Type B pancreatic cell (in vitro differentiated cells): ENCODE results near the gene CYP46A1. TPM values are rescaled to one million over a fixed set of nuclear protein-coding genes. Genes with fewer than 3 reads are reported as not detected.

Experiments used
- DNase-seq: peaks from one replicate; pipeline ENCODE4 v3.0.0; 2021; ENCODE audit warnings: mixed read lengths; ENCODE audit not compliant: unreplicated experiment; ENCODE audit errors: extremely low spot score
- H3K27ac Mint-ChIP-seq: 2 replicates; pipeline ENCODE4 v1.8.0; 2021; ENCODE audit warnings: mild to moderate bottlenecking, mixed read lengths
- H3K27me3 Mint-ChIP-seq: 2 replicates; pipeline ENCODE4 v1.8.0; 2021; ENCODE audit warnings: mixed read lengths
- H3K36me3 Mint-ChIP-seq: 2 replicates; pipeline ENCODE4 v1.8.0; 2021; ENCODE audit warnings: mixed read lengths
- H3K4me1 Mint-ChIP-seq: one replicate; pipeline ENCODE4 v1.8.0; 2021; ENCODE audit warnings: mixed read lengths; ENCODE audit not compliant: unreplicated experiment
- H3K4me3 Mint-ChIP-seq: 2 replicates; pipeline ENCODE4 v1.8.0; 2021; ENCODE audit warnings: mild to moderate bottlenecking, mixed read lengths
- H3K9me3 Mint-ChIP-seq: 2 replicates; pipeline ENCODE4 v1.8.0; 2021; ENCODE audit warnings: mixed read lengths
- CTCF ChIP-seq: fragments of 200-600 bp; sonication (generic); conservative IDR thresholded peaks from 2 replicates; pipeline ENCODE4 v1.5.0; 2021; ENCODE audit warnings: antibody characterized with exemption, mild to moderate bottlenecking
- total RNA-seq: library from RNA; stranded (reverse); gene quantifications from 2 replicates; pipeline ENCODE4 v1.2.1, GENCODE V29; 2021; ENCODE audit warnings: low replicate concordance

The CYP46A1 gene
- total RNA-seq, 1 donor from 2014 or later: 4.7 TPM

GRCh38 chr14:99718811-99719192 lies 34.7 kb downstream of the CYP46A1 start:
- no peak overlapping the region for H3K27ac Mint-ChIP-seq
- H3K27me3 Mint-ChIP-seq: peaks cover 5% of the 10 kb centered on the region
- no peaks in the 10 kb centered on the region for H3K9me3 Mint-ChIP-seq
- TF ChIP-seq CTCF: no peak
- H3K36me3 Mint-ChIP-seq: no peaks in the 10 kb centered on the region
- no peak for DNase-seq
- H3K4me3 Mint-ChIP-seq: no peak overlapping the region
- H3K4me1 Mint-ChIP-seq: no peaks in the 10 kb centered on the region

GRCh38 chr14:99720941-99721791 lies 37.1 kb downstream of the CYP46A1 start:
- Mint-ChIP-seq H3K27ac (no peak overlapping the region), H3K4me3 (no peak overlapping the region), H3K9me3 (no peaks in the 10 kb centered on the region), H3K36me3 (no peaks in the 10 kb centered on the region), H3K4me1 (no peaks in the 10 kb centered on the region), H3K27me3 (peaks cover 5% of the 10 kb centered on the region)
- peak; percentile 36 for DNase-seq
- no peak for TF ChIP-seq CTCF

- DNase-seq: peak; percentile 48
- H3K4me1 Mint-ChIP-seq: no peaks in the 10 kb centered on the region
- H3K9me3 Mint-ChIP-seq: no peaks in the 10 kb centered on the region
- H3K27me3 Mint-ChIP-seq: peaks cover 5% of the 10 kb centered on the region
- H3K27ac Mint-ChIP-seq: no peak overlapping the region
- no peaks in the 10 kb centered on the region for H3K36me3 Mint-ChIP-seq
- no peak overlapping the region for H3K4me3 Mint-ChIP-seq
- TF ChIP-seq CTCF: no peak
Observed at GRCh38 chr14:99721792-99722516, 37.9 kb downstream of the CYP46A1 start.

- no peak overlapping the region for H3K27ac Mint-ChIP-seq
- no peak for DNase-seq
- H3K4me1 Mint-ChIP-seq: no peaks in the 10 kb centered on the region
- H3K4me3 Mint-ChIP-seq: no peak overlapping the region
- H3K36me3 Mint-ChIP-seq: no peaks in the 10 kb centered on the region
- no peaks in the 10 kb centered on the region for H3K9me3 Mint-ChIP-seq
- no peak for TF ChIP-seq CTCF
- H3K27me3 Mint-ChIP-seq: peaks cover 5% of the 10 kb centered on the region
Observed at GRCh38 chr14:99722741-99723140, 38.6 kb downstream of the CYP46A1 start.

GRCh38 chr14:99724196-99724891 lies 40.2 kb downstream of the CYP46A1 start:
- peak; percentile 65 for DNase-seq
- H3K4me1 Mint-ChIP-seq: no peaks in the 10 kb centered on the region
- no peaks in the 10 kb centered on the region for H3K36me3 Mint-ChIP-seq
- no peak for TF ChIP-seq CTCF
- no peaks in the 10 kb centered on the region for H3K9me3 Mint-ChIP-seq
- H3K27me3 Mint-ChIP-seq: no peaks in the 10 kb centered on the region
- no peak overlapping the region for H3K4me3 Mint-ChIP-seq
- H3K27ac Mint-ChIP-seq: no peak overlapping the region
